ENCODE data around the gene KANSL2. TPM values are rescaled to one million over a fixed set of nuclear protein-coding genes. Genes with fewer than 3 reads are reported as not detected.
A peak's percentile ranks its signal among the peaks of the same experiment; 100 is the strongest.

KANSL2 gene
- total and polyA plus RNA-seq, 2 experiments from 2014 or later = 29.3 to 92.5 TPM

DNA sequence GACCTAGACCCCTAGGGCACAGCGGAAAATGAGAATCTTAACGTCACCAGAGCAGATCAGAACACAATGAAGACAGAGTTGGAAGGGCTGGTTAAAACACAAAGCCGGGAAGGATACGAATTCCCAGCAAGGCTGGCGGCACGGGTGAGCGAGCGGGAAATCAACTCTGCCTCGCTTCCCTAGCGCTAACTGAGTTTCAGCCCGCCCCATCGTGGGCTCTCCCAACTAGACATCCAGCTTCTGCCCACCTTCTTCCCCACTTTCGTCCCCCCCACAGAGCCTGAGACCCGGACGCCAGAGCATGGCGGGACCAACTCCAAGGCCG lies 34.1 kb upstream of the KANSL2 start:
- peaks cover 16% of the 10 kb centered on the region; the same call in 1 of the 2 replicates for H4K20me1 ChIP-seq (replicated peaks; ENCODE audit: insufficient read depth)
- TF ChIP-seq POLR2AphosphoS5 (IDR thresholded peaks at IDR 0.05; ENCODE audit: low read depth) = no peak
- no peak for TF ChIP-seq EZH2phosphoT487 (IDR thresholded peaks at IDR 0.05; ENCODE audit: unreplicated experiment)
- TF ChIP-seq, protein P1, sequence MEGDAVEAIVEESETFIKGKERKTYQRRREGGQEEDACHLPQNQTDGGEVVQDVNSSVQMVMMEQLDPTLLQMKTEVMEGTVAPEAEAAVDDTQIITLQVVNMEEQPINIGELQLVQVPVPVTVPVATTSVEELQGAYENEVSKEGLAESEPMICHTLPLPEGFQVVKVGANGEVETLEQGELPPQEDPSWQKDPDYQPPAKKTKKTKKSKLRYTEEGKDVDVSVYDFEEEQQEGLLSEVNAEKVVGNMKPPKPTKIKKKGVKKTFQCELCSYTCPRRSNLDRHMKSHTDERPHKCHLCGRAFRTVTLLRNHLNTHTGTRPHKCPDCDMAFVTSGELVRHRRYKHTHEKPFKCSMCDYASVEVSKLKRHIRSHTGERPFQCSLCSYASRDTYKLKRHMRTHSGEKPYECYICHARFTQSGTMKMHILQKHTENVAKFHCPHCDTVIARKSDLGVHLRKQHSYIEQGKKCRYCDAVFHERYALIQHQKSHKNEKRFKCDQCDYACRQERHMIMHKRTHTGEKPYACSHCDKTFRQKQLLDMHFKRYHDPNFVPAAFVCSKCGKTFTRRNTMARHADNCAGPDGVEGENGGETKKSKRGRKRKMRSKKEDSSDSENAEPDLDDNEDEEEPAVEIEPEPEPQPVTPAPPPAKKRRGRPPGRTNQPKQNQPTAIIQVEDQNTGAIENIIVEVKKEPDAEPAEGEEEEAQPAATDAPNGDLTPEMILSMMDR (conservative IDR thresholded peaks at IDR 0.05; ENCODE audit: low read depth in 2 of 2) = no peak
- TF ChIP-seq, protein P2, sequence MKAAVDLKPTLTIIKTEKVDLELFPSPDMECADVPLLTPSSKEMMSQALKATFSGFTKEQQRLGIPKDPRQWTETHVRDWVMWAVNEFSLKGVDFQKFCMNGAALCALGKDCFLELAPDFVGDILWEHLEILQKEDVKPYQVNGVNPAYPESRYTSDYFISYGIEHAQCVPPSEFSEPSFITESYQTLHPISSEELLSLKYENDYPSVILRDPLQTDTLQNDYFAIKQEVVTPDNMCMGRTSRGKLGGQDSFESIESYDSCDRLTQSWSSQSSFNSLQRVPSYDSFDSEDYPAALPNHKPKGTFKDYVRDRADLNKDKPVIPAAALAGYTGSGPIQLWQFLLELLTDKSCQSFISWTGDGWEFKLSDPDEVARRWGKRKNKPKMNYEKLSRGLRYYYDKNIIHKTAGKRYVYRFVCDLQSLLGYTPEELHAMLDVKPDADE (IDR thresholded peaks at IDR 0.05) = no peak
- TF ChIP-seq, protein P3, sequence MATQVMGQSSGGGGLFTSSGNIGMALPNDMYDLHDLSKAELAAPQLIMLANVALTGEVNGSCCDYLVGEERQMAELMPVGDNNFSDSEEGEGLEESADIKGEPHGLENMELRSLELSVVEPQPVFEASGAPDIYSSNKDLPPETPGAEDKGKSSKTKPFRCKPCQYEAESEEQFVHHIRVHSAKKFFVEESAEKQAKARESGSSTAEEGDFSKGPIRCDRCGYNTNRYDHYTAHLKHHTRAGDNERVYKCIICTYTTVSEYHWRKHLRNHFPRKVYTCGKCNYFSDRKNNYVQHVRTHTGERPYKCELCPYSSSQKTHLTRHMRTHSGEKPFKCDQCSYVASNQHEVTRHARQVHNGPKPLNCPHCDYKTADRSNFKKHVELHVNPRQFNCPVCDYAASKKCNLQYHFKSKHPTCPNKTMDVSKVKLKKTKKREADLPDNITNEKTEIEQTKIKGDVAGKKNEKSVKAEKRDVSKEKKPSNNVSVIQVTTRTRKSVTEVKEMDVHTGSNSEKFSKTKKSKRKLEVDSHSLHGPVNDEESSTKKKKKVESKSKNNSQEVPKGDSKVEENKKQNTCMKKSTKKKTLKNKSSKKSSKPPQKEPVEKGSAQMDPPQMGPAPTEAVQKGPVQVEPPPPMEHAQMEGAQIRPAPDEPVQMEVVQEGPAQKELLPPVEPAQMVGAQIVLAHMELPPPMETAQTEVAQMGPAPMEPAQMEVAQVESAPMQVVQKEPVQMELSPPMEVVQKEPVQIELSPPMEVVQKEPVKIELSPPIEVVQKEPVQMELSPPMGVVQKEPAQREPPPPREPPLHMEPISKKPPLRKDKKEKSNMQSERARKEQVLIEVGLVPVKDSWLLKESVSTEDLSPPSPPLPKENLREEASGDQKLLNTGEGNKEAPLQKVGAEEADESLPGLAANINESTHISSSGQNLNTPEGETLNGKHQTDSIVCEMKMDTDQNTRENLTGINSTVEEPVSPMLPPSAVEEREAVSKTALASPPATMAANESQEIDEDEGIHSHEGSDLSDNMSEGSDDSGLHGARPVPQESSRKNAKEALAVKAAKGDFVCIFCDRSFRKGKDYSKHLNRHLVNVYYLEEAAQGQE (IDR thresholded peaks at IDR 0.05; ENCODE audit: unreplicated experiment) = no peak
- no peak for TF ChIP-seq EZH2 (IDR thresholded peaks at IDR 0.05; ENCODE audit: low read depth, unreplicated experiment)
- no peak for TF ChIP-seq JUNB (IDR thresholded peaks at IDR 0.05; ENCODE audit: unreplicated experiment)
- no peak for TF ChIP-seq NANOG (IDR thresholded peaks at IDR 0.05; ENCODE audit: borderline replicate concordance)
- TF ChIP-seq ZNF114 (CRISPR knock-in tag; IDR thresholded peaks at IDR 0.05) = no peak
- TF ChIP-seq, protein P4, sequence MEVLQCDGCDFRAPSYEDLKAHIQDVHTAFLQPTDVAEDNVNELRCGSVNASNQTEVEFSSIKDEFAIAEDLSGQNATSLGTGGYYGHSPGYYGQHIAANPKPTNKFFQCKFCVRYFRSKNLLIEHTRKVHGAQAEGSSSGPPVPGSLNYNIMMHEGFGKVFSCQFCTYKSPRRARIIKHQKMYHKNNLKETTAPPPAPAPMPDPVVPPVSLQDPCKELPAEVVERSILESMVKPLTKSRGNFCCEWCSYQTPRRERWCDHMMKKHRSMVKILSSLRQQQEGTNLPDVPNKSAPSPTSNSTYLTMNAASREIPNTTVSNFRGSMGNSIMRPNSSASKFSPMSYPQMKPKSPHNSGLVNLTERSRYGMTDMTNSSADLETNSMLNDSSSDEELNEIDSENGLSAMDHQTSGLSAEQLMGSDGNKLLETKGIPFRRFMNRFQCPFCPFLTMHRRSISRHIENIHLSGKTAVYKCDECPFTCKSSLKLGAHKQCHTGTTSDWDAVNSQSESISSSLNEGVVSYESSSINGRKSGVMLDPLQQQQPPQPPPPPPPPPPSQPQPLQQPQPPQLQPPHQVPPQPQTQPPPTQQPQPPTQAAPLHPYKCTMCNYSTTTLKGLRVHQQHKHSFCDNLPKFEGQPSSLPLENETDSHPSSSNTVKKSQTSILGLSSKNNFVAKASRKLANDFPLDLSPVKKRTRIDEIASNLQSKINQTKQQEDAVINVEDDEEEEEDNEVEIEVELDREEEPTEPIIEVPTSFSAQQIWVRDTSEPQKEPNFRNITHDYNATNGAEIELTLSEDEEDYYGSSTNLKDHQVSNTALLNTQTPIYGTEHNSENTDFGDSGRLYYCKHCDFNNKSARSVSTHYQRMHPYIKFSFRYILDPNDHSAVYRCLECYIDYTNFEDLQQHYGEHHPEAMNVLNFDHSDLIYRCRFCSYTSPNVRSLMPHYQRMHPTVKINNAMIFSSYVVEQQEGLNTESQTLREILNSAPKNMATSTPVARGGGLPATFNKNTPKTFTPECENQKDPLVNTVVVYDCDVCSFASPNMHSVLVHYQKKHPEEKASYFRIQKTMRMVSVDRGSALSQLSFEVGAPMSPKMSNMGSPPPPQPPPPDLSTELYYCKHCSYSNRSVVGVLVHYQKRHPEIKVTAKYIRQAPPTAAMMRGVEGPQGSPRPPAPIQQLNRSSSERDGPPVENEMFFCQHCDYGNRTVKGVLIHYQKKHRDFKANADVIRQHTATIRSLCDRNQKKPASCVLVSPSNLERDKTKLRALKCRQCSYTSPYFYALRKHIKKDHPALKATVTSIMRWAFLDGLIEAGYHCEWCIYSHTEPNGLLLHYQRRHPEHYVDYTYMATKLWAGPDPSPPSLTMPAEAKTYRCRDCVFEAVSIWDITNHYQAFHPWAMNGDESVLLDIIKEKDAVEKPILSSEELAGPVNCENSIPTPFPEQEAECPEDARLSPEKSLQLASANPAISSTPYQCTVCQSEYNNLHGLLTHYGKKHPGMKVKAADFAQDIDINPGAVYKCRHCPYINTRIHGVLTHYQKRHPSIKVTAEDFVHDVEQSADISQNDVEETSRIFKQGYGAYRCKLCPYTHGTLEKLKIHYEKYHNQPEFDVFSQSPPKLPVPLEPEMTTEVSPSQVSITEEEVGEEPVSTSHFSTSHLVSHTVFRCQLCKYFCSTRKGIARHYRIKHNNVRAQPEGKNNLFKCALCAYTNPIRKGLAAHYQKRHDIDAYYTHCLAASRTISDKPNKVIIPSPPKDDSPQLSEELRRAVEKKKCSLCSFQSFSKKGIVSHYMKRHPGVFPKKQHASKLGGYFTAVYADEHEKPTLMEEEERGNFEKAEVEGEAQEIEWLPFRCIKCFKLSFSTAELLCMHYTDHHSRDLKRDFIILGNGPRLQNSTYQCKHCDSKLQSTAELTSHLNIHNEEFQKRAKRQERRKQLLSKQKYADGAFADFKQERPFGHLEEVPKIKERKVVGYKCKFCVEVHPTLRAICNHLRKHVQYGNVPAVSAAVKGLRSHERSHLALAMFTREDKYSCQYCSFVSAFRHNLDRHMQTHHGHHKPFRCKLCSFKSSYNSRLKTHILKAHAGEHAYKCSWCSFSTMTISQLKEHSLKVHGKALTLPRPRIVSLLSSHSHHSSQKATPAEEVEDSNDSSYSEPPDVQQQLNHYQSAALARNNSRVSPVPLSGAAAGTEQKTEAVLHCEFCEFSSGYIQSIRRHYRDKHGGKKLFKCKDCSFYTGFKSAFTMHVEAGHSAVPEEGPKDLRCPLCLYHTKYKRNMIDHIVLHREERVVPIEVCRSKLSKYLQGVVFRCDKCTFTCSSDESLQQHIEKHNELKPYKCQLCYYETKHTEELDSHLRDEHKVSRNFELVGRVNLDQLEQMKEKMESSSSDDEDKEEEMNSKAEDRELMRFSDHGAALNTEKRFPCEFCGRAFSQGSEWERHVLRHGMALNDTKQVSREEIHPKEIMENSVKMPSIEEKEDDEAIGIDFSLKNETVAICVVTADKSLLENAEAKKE (CRISPR knock-in tag; IDR thresholded peaks at IDR 0.05) = no peak
- no peak for TF ChIP-seq ZNF331 (CRISPR knock-in tag; IDR thresholded peaks at IDR 0.05; ENCODE audit: low read depth)
- no peak for TF ChIP-seq CREB1 (CRISPR knock-in tag; IDR thresholded peaks at IDR 0.05; ENCODE audit: low read depth)
- TF ChIP-seq STAT1 (IDR thresholded peaks at IDR 0.05; ENCODE audit: unreplicated experiment) = no peak
- H3K36me3 Mint-ChIP-seq (ENCODE audit: low read depth) = peaks cover 62% of the 10 kb centered on the region
- DNase-seq (ENCODE audit: low spot score) (no peak), ATAC-seq (peak; percentile 54; the same call in 2 of the 3 replicates)
- peak overlapping the region; percentile 96 for H3K27ac ChIP-seq (ENCODE audit: low read depth)
- H3K4me1 Mint-ChIP-seq = peaks cover 12% of the 10 kb centered on the region
- H3K36me3 ChIP-seq (ENCODE audit: insufficient read depth) = peaks cover 15% of the 10 kb centered on the region; the same call in 1 of the 2 replicates
- H3K79me2 ChIP-seq (replicated peaks; ENCODE audit: insufficient read depth) = peaks cover 51% of the 10 kb centered on the region
- H3K9me2 ChIP-seq (ENCODE audit: insufficient read depth) = no peaks in the 10 kb centered on the region
- no peaks in the 10 kb centered on the region for H3K27me3 ChIP-seq (ENCODE audit: insufficient read depth)
- peak overlapping the region; percentile 99 for H3K27ac Mint-ChIP-seq
- peak overlapping the region; percentile 91 for H3K4me2 ChIP-seq
- H2AFZ ChIP-seq = 0 out of 2 replicates have a peak overlapping the region, but pooled peaks have one; percentile 2
- H3K4me3 Mint-ChIP-seq = peak overlapping the region; percentile 97
- H3K4me1 ChIP-seq (ENCODE audit: insufficient read depth) = no peaks in the 10 kb centered on the region; the same call in 1 of the 2 replicates
- peaks cover 21% of the 10 kb centered on the region for H3K9me3 Mint-ChIP-seq
- H3F3A ChIP-seq (replicated peaks; ENCODE audit: low read depth) = 0 out of 2 replicates have a peak, but pooled peaks cover 5% of the 10 kb centered on the region
- peak overlapping the region; percentile 78 for H3K4me3 ChIP-seq
- H3K27me3 Mint-ChIP-seq (ENCODE audit: insufficient read depth, low read depth, poor library complexity) = peaks cover 14% of the 10 kb centered on the region
